Measurements from ENCODE around the gene DELE1. TPM values are rescaled to one million over a fixed set of nuclear protein-coding genes. Genes with fewer than 3 reads are reported as not detected.

The DELE1 gene
- total RNA-seq = 100 to 1,000 TPM in 2 of 4 donors, 10 to 100 TPM in 2; 76.0 to 144 (median 96.0) TPM

- DNase-seq = peak; percentile 95 to 98 (median 96)
- TF ChIP-seq CTCF (IDR thresholded peaks at IDR 0.05) (peak in 1 of 6 experiments; percentile 9), POLR2A (IDR thresholded peaks at IDR 0.05) (peak; percentile 89 to 90)
Measured at GRCh38 chr5:141923448-141924313, at the start of gene DELE1. Gene DELE1 (plus strand): TSS chr5:141923871. CDS start chr5:141923942, 71 bp downstream.

GRCh38 chr5:141873933-141874261 lies 49.8 kb upstream of the DELE1 start:
- Histone ChIP-seq H3K4me3 (peak overlapping the region in 2 of 4 donors; percentile 17 to 94), H3K4me1 (peaks cover 16 to 80% (median 26%) of the 10 kb centered on the region in 4 donors), H3K9me3 (no peaks in the 10 kb centered on the region), H3K27ac (peak overlapping the region in 3 of 4 donors; percentile 88 to 97 (median 95)), H3K36me3 (peaks cover 0 to 2% (median 0%) of the 10 kb centered on the region in 3 donors), H3K27me3 (no peaks in the 10 kb centered on the region)
- no peak for DNase-seq
- no peak for TF ChIP-seq CTCF (IDR thresholded peaks at IDR 0.05)

More at GRCh38 chr5:141923448-141924313, at the start of gene DELE1:
- peak within 1 kb of the TSS; percentile 89 to 97 (median 96) for H3K27ac ChIP-seq
- H3K4me3 ChIP-seq = peak within 1 kb of the TSS; percentile 60 to 84 (median 75)
- H3K27me3 ChIP-seq = no peaks in the 10 kb centered on the region
- peaks cover 0 to 36% (median 0%) of the 10 kb centered on the region in 3 donors for H3K36me3 ChIP-seq
- H3K9me3 ChIP-seq = no peaks in the 10 kb centered on the region
- peaks cover 0 to 14% (median 7%) of the 10 kb centered on the region in 4 donors for H3K4me1 ChIP-seq

- H3K4me3 ChIP-seq = peak overlapping the region in 3 of 4 donors; percentile 50 to 94 (median 83)
- no peaks in the 10 kb centered on the region for H3K36me3 ChIP-seq
- peaks cover 16 to 76% (median 26%) of the 10 kb centered on the region in 4 donors for H3K4me1 ChIP-seq
- H3K27me3 ChIP-seq = no peaks in the 10 kb centered on the region
- H3K27ac ChIP-seq = peak overlapping the region in 3 of 4 donors; percentile 88 to 97 (median 95)
- peak; percentile 76 to 85 for TF ChIP-seq POLR2A (IDR thresholded peaks at IDR 0.05)
- TF ChIP-seq CTCF (IDR thresholded peaks at IDR 0.05) = peak in 1 of 6 experiments; percentile 3
- no peaks in the 10 kb centered on the region for H3K9me3 ChIP-seq
- DNase-seq = peak in 2 of 3 donors; percentile 87 to 89
Measured at GRCh38 chr5:141874262-141874964, 49.3 kb upstream of the DELE1 start.

GRCh38 chr5:141875022-141875740 lies 48.5 kb upstream of the DELE1 start:
- Histone ChIP-seq H3K4me1 (peaks cover 14 to 72% (median 24%) of the 10 kb centered on the region in 4 donors), H3K4me3 (peak overlapping the region in 3 of 4 donors; percentile 50 to 94 (median 83)), H3K9me3 (no peaks in the 10 kb centered on the region), H3K27me3 (no peaks in the 10 kb centered on the region), H3K27ac (peak overlapping the region in 3 of 4 donors; percentile 88 to 97 (median 95)), H3K36me3 (no peaks in the 10 kb centered on the region)
- TF ChIP-seq POLR2A (IDR thresholded peaks at IDR 0.05) = no peak
- no peak for TF ChIP-seq CTCF (IDR thresholded peaks at IDR 0.05)
- DNase-seq = peak in 2 of 3 donors; percentile 43 to 54
